Kidney (tissue), 14 donors: ENCODE measurements around the gene HNMT. TPM values are rescaled to one million over a fixed set of nuclear protein-coding genes. Genes with fewer than 3 reads are reported as not detected.

Experiments
- DNase-seq, 5 donors: peaks; one replicate each; pipeline ENCODE4 v3.0.0-alpha.2; 2013 to 2020
- FAIRE-seq: peaks from 2 replicates; lab custom pipeline; 2012; peaks lifted over from hg19 to GRCh38; lab: Jason Lieb, UNC
- H3K27ac ChIP-seq, 2 donors: one replicate each; pipeline ENCODE4 v1.7.0; 2013; ENCODE audit warnings: low read depth in 2 of 2, low read length in 2 of 2, inconsistent platforms in 1 of 2
- H3K27me3 ChIP-seq: one replicate; pipeline ENCODE4 v1.7.1; 2013; ENCODE audit warnings: low read length, inconsistent platforms; ENCODE audit not compliant: control insufficient read depth, insufficient read depth
- H3K36me3 ChIP-seq, 3 donors: one replicate each; pipeline versions ENCODE4 v1.7.0 to v1.7.1; 2013; ENCODE audit warnings: low read length in 3 of 3, control low read depth in 1 of 3, inconsistent platforms in 1 of 3; ENCODE audit not compliant: insufficient read depth in 3 of 3, control insufficient read depth in 2 of 3
- H3K4me1 ChIP-seq, 3 donors: one replicate each; pipeline versions ENCODE4 v1.7.0 to v1.7.1; 2013; ENCODE audit warnings: low read length in 3 of 3, inconsistent platforms in 1 of 3, low read depth in 1 of 3; ENCODE audit not compliant: control insufficient read depth in 2 of 3, insufficient read depth in 2 of 3
- H3K4me3 ChIP-seq, 3 donors: one replicate each; pipeline versions ENCODE4 v1.7.0 to v1.8.1; 2013; ENCODE audit warnings: low read length in 3 of 3, control low read depth in 1 of 3, inconsistent platforms in 1 of 3
- H3K9ac ChIP-seq, 3 donors: one replicate each; pipeline versions ENCODE4 v1.7.0 to v1.7.1; 2013; ENCODE audit warnings: low read length in 3 of 3, control low read depth in 1 of 3, inconsistent platforms in 1 of 3
- H3K9me3 ChIP-seq, 3 donors: one replicate each; pipeline versions ENCODE4 v1.7.0 to v1.7.1; 2013; ENCODE audit warnings: low read length in 3 of 3, control low read depth in 1 of 3, inconsistent platforms in 1 of 3; ENCODE audit not compliant: control insufficient read depth in 2 of 3, insufficient read depth in 1 of 3
- CTCF ChIP-seq: IDR thresholded peaks from 3 replicates; pipeline ENCODE4 v1.5.1; 2012; ENCODE audit warnings: mild to moderate bottlenecking, moderate library complexity, borderline replicate concordance; ENCODE audit not compliant: insufficient read depth; ENCODE audit errors: extremely low read depth
- intact Hi-C: fragments of 100-400 bp; cut with DNase I; formaldehyde crosslinking; loops from one replicate; pipeline ENCODE4 v1.11.1; 2022
- polyA plus RNA-seq: library from polyadenylated mRNA; stranded (reverse); fragments of 350-450 nt; fragmentation: Illumina TruSeq; extraction: RNeasy Lipid Tissue Mini Kit (QIAGEN cat#74804); gene quantifications from one replicate; pipeline ENCODE4 v1.2.3, GENCODE V29; 2014; ENCODE audit warnings: low read depth, low replicate concordance; ENCODE audit not compliant: insufficient read depth
- total RNA-seq: library from RNA; stranded (reverse); fragmentation: NEBNext Ultra II Directional; extraction: Animal tissue kit (Norgen Biotek cat#: 25700); gene quantifications from one replicate; pipeline ENCODE4 v1.2.1, GENCODE V29; 2021
- donor health status: control.
- donor health status: control.
- donor health status: control.
- donor health status: control.
- donor health status: control.
- donor health status: DM: yes; HTN: yes; CAD: no.
- donor health status: Normal renal cell carcinoma (clear cell type).

The HNMT gene
- total and polyA plus RNA-seq, 2 donors from 2014 or later = 61.6 to 69.2 TPM

GRCh38 chr2:137983581-137983980 lies 19.3 kb downstream of the HNMT start:
- Histone ChIP-seq H3K4me1 (no peaks in the 10 kb centered on the region), H3K27ac (no peak overlapping the region), H3K9ac (no peak overlapping the region), H3K27me3 (no peaks in the 10 kb centered on the region), H3K36me3 (peaks cover 0 to 8% (median 0%) of the 10 kb centered on the region in 3 donors), H3K4me3 (no peak overlapping the region), H3K9me3 (no peaks in the 10 kb centered on the region)
- intact Hi-C loops = no loop called here
- DNase-seq (no peak), FAIRE-seq (no peak)
- no peak for TF ChIP-seq CTCF

- H3K36me3 ChIP-seq = peaks cover 0 to 22% (median 2%) of the 10 kb centered on the region in 3 donors
- FAIRE-seq (no peak), DNase-seq (no peak)
- no peaks in the 10 kb centered on the region for H3K27me3 ChIP-seq
- H3K9ac ChIP-seq = no peak overlapping the region
- no peaks in the 10 kb centered on the region for H3K4me1 ChIP-seq
- no peak overlapping the region for H3K27ac ChIP-seq
- no peak overlapping the region for H3K4me3 ChIP-seq
- no peak for TF ChIP-seq CTCF
- H3K9me3 ChIP-seq = peaks cover 0 to 10% (median 0%) of the 10 kb centered on the region in 3 donors
- intact Hi-C loops = no loop called here
Observed at GRCh38 chr2:137986268-137986667, 22.0 kb downstream of the HNMT start.

GRCh38 chr2:137987011-137987410 lies 22.7 kb downstream of the HNMT start:
- intact Hi-C loops = no loop called here
- Histone ChIP-seq H3K4me1 (no peaks in the 10 kb centered on the region), H3K4me3 (no peak overlapping the region), H3K9ac (no peak overlapping the region), H3K9me3 (peaks cover 0 to 10% (median 0%) of the 10 kb centered on the region in 3 donors), H3K36me3 (peaks cover 0 to 25% (median 3%) of the 10 kb centered on the region in 3 donors), H3K27ac (no peak overlapping the region), H3K27me3 (no peaks in the 10 kb centered on the region)
- no peak for TF ChIP-seq CTCF
- DNase-seq (no peak), FAIRE-seq (no peak)

GRCh38 chr2:137991078-137991477 lies 26.8 kb downstream of the HNMT start:
- no peak for FAIRE-seq
- no peak for TF ChIP-seq CTCF
- intact Hi-C loops = no loop called here

More at GRCh38 chr2:137991078-137991477, 26.8 kb downstream of the HNMT start:
- no peak overlapping the region for H3K4me3 ChIP-seq
- DNase-seq = no peak
- H3K36me3 ChIP-seq = peaks cover 0 to 20% (median 7%) of the 10 kb centered on the region in 3 donors
- H3K9me3 ChIP-seq = peaks cover 0 to 15% (median 2%) of the 10 kb centered on the region in 3 donors
- H3K9ac ChIP-seq = no peak overlapping the region
- H3K4me1 ChIP-seq = no peaks in the 10 kb centered on the region
- H3K27me3 ChIP-seq = no peaks in the 10 kb centered on the region
- no peak overlapping the region for H3K27ac ChIP-seq
